Measurements from ENCODE around the gene JMJD1C.
"Not testable (repeated sequence)": the region's sequence is repeated elsewhere in the genome, so short reads cannot be mapped to it uniquely, and the experiment has no call there.

Gene JMJD1C

GRCh38 chr10:63346015-63346441 is 119.7 kb downstream of the JMJD1C start:
- no peaks in the 10 kb centered on the region for H3K36me3 ChIP-seq (ENCODE audit: control insufficient read depth, insufficient read depth, low read length)
- no peak overlapping the region for H3K9ac ChIP-seq
- H3K79me2 ChIP-seq = peaks cover 47% of the 10 kb centered on the region
- H3K4me3 ChIP-seq (ENCODE audit: low read depth, low read length) = no peak overlapping the region
- H3K27me3 ChIP-seq (ENCODE audit: control insufficient read depth, insufficient read depth, low read length) = no peaks in the 10 kb centered on the region
- no peak overlapping the region for H3K4me2 ChIP-seq (ENCODE audit: low read length)
- TF ChIP-seq CTCF (IDR thresholded peaks at IDR 0.05) = no peak
- H2AFZ ChIP-seq = no peak overlapping the region
- no peak overlapping the region for H3K27ac ChIP-seq
- no peaks in the 10 kb centered on the region for H3K9me3 ChIP-seq (ENCODE audit: control insufficient read depth, low read length)
- no peaks in the 10 kb centered on the region for H3K4me1 ChIP-seq

GRCh38 chr10:63344269-63344668 is 121.5 kb downstream of the JMJD1C start:
- Histone ChIP-seq H3K9ac (no peak overlapping the region), H3K4me1 (no peaks in the 10 kb centered on the region), H3K27ac (no peak overlapping the region), H3K9me3 (ENCODE audit: control insufficient read depth, low read length) (no peaks in the 10 kb centered on the region), H3K4me2 (ENCODE audit: low read length) (no peak overlapping the region), H3K36me3 (ENCODE audit: control insufficient read depth, insufficient read depth, low read length) (no peaks in the 10 kb centered on the region), H3K27me3 (ENCODE audit: control insufficient read depth, insufficient read depth, low read length) (no peaks in the 10 kb centered on the region), H3K79me2 (peaks cover 59% of the 10 kb centered on the region), H2AFZ (no peak overlapping the region), H3K4me3 (ENCODE audit: low read depth, low read length) (no peak overlapping the region)
- TF ChIP-seq CTCF (IDR thresholded peaks at IDR 0.05) = no peak

GRCh38 chr10:63343476-63343875 is 122.3 kb downstream of the JMJD1C start:
- TF ChIP-seq CTCF (IDR thresholded peaks at IDR 0.05) = no peak

GRCh38 chr10:63339640-63340039 is 126.1 kb downstream of the JMJD1C start:
- H3K4me1 ChIP-seq; H3K4me2 ChIP-seq (ENCODE audit: low read length); H3K27me3 ChIP-seq (ENCODE audit: control insufficient read depth, insufficient read depth, low read length); H3K27ac ChIP-seq; H3K9ac ChIP-seq; H3K36me3 ChIP-seq (ENCODE audit: control insufficient read depth, insufficient read depth, low read length); H3K9me3 ChIP-seq (ENCODE audit: control insufficient read depth, low read length); H3K4me3 ChIP-seq (ENCODE audit: low read depth, low read length); H2AFZ ChIP-seq: not testable (repeated sequence)
- H3K79me2 ChIP-seq = peaks cover 61% of the 10 kb centered on the region

More at GRCh38 chr10:63343476-63343875, 122.3 kb downstream of the JMJD1C start:
- H3K9me3 ChIP-seq (ENCODE audit: control insufficient read depth, low read length) = no peaks in the 10 kb centered on the region
- no peaks in the 10 kb centered on the region for H3K27me3 ChIP-seq (ENCODE audit: control insufficient read depth, insufficient read depth, low read length)
- no peak overlapping the region for H3K4me2 ChIP-seq (ENCODE audit: low read length)
- H3K27ac ChIP-seq = no peak overlapping the region
- no peak overlapping the region for H3K4me3 ChIP-seq (ENCODE audit: low read depth, low read length)
- H3K9ac ChIP-seq = no peak overlapping the region
- H3K79me2 ChIP-seq = peaks cover 59% of the 10 kb centered on the region
- no peaks in the 10 kb centered on the region for H3K36me3 ChIP-seq (ENCODE audit: control insufficient read depth, insufficient read depth, low read length)
- H3K4me1 ChIP-seq = no peaks in the 10 kb centered on the region
- H2AFZ ChIP-seq = no peak overlapping the region

- no peak for TF ChIP-seq CTCF (IDR thresholded peaks at IDR 0.05)
- H2AFZ ChIP-seq = no peak overlapping the region
These were observed 128.1 kb downstream of the JMJD1C start for GRCh38 chr10:63337455-63338251.

More at GRCh38 chr10:63337455-63338251, 128.1 kb downstream of the JMJD1C start:
- Histone ChIP-seq H3K27me3 (ENCODE audit: control insufficient read depth, insufficient read depth, low read length) (no peaks in the 10 kb centered on the region), H3K9me3 (ENCODE audit: control insufficient read depth, low read length) (no peaks in the 10 kb centered on the region), H3K4me1 (no peaks in the 10 kb centered on the region), H3K36me3 (ENCODE audit: control insufficient read depth, insufficient read depth, low read length) (no peaks in the 10 kb centered on the region), H3K79me2 (peaks cover 65% of the 10 kb centered on the region), H3K9ac (no peak overlapping the region), H3K4me3 (ENCODE audit: low read depth, low read length) (no peak overlapping the region), H3K27ac (no peak overlapping the region), H3K4me2 (ENCODE audit: low read length) (no peak overlapping the region)
